ENCODE measurements around the gene WDR93. TPM values are rescaled to one million over a fixed set of nuclear protein-coding genes. Genes with fewer than 3 reads are reported as not detected.

WDR93 gene
- total RNA-seq, 2 experiments from 2014 or later = not detected

DNA sequence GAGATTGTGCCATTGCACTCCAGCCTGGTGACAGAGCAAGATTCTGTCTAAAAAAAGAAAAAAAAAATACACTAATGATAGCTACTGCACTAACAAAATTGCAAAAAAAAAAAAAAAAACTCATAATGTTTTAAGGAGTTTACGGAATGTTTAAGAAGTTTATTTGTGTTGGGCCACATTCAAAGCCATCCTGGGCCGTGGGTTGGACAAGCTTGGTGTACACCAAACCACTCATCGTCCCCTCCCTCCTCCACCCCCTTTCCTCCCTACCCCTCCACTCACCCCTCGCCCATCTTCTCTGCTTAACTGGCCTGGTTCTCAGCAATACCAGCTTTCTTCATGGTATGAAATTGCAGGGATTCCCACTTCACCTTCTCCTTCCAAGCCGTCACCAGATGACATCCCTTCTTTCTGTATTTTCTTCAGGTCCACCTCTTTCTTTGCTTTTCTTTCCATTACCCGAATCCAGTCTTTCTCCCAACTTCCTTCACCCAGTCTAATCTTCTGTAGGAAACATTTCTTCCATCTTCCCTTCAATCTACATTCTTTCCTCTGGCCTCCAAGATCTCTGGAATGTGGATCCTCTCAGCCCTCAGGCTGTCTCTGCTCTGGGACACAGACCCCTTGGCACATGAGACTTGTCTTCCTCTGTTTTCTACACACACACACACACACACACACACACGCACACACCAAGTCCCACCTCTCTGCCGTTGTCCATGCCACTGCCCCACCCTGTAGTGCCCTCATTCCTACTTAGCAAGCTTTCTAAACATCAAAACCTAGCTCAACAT is 63.9 kb downstream of the WDR93 start:
- H3K27ac Mint-ChIP-seq = no peak overlapping the region
- ATAC-seq (no peak), DNase-seq (no peak)
- H3K27me3 Mint-ChIP-seq (ENCODE audit: low read depth) = peaks cover 27% of the 10 kb centered on the region
- no peak overlapping the region for H3K4me3 Mint-ChIP-seq
- ChIA-PET POLR2A (interaction anchor here (0.6 kb wide), 1 partner anchor 328 kb away, joined by 3 read pairs; no protein-coding TSS in a partner anchor), CTCF (interaction anchor here (0.7 to 4.3 kb wide), 3 partner anchors 14 to 120 kb away, joined by 4 to 23 read pairs (median 8); no protein-coding TSS in a partner anchor)
- H3K36me3 Mint-ChIP-seq (ENCODE audit: low read depth) = no peaks in the 10 kb centered on the region
- H3K9me3 Mint-ChIP-seq (ENCODE audit: insufficient read depth) = no peaks in the 10 kb centered on the region
- no peaks in the 10 kb centered on the region for H3K4me1 Mint-ChIP-seq (ENCODE audit: low read depth)

DNA sequence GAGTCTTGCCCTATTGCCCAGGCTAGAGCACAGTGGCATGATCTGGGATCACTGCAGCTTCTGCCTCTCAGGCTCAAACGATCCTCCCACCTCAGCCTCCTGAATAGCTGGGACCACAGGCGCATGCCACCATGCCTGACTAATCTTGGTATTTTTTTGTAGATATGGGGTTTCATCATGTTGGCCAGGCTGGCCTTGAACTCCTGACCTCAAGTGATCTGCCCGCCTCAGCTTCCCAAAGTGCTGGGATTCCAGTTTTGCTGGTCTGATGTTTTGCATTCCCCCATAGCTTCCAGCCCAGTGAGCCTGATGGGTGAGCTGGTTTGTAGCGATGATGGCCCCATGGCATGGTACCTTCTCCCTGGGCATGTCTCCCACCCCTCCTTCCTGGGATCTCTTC is 65.1 kb downstream of the WDR93 start:
- Mint-ChIP-seq H3K4me1 (ENCODE audit: low read depth) (peaks cover 2% of the 10 kb centered on the region), H3K9me3 (ENCODE audit: insufficient read depth) (no peaks in the 10 kb centered on the region), H3K4me3 (no peak overlapping the region), H3K36me3 (ENCODE audit: low read depth) (no peaks in the 10 kb centered on the region), H3K27ac (no peak overlapping the region), H3K27me3 (ENCODE audit: low read depth) (peaks cover 26% of the 10 kb centered on the region)
- ATAC-seq = no peak
- DNase-seq = no peak
- CTCF ChIA-PET = interaction anchor here (2.2 to 4.3 kb wide), 2 partner anchors 15 to 119 kb away, joined by 8 to 23 read pairs; no protein-coding TSS in a partner anchor
- POLR2A ChIA-PET = no interaction called here

DNA sequence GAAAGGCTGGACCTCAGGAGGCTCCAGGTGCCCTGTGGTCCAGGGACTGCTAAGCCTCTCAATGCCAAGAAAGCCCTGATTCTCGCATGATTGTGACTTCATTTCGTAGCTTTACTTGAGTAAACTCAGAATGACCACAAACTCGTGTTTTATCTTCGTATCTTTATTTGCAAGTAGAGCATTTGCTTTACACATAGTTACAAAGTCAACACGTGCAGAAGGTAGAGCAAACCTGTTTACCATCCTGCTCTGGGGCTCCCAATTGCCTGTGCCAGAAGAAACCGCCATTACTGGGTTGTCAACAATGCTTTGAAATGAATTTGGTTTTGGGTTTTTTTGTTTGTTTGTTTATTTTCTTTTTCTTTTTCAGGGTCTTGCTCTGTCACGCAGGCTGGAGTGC is 66.3 kb downstream of the WDR93 start:
- CTCF ChIA-PET = interaction anchor here (2.2 kb wide), 1 partner anchor 117 kb away, joined by 8 read pairs; no protein-coding TSS in a partner anchor
- no peaks in the 10 kb centered on the region for H3K9me3 Mint-ChIP-seq (ENCODE audit: insufficient read depth)
- H3K27me3 Mint-ChIP-seq (ENCODE audit: low read depth) = peaks cover 25% of the 10 kb centered on the region
- POLR2A ChIA-PET = no interaction called here
- H3K36me3 Mint-ChIP-seq (ENCODE audit: low read depth) = no peaks in the 10 kb centered on the region
- peaks cover 5% of the 10 kb centered on the region for H3K4me1 Mint-ChIP-seq (ENCODE audit: low read depth)
- no peak overlapping the region for H3K27ac Mint-ChIP-seq
- no peak overlapping the region for H3K4me3 Mint-ChIP-seq
- DNase-seq (no peak), ATAC-seq (no peak)

GRCh38 chr15:89758283-89758682 is 67.7 kb downstream of the WDR93 start:
- Mint-ChIP-seq H3K36me3 (ENCODE audit: low read depth) (no peaks in the 10 kb centered on the region), H3K4me3 (no peak overlapping the region), H3K9me3 (ENCODE audit: insufficient read depth) (no peaks in the 10 kb centered on the region), H3K27me3 (ENCODE audit: low read depth) (peaks cover 16% of the 10 kb centered on the region), H3K4me1 (ENCODE audit: low read depth) (peaks cover 5% of the 10 kb centered on the region), H3K27ac (no peak overlapping the region)
- ChIA-PET CTCF (interaction anchor here (6.3 kb wide), 1 partner anchor 116 kb away, joined by 100 read pairs; no protein-coding TSS in a partner anchor), POLR2A (no interaction called here)
- no peak for ATAC-seq
- DNase-seq = no peak

DNA sequence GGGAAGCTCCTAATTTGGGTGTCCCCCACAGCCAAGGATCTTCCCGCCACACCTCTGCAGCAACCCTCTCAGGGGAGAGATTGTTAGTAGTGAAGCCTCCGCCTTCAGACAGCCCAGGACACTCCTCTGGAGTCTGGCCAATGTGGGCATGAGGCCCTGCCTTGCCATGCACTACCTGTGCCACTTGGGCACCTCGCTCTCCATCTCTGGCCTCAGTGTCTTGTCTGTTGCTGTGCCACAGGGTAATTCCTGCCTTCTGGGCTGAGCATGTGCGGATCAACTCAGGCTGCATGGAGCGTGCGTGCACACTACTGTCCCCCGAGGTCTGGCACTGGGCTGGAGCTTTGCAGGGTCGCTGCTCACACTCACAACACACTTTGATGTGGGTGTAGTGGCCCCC is 68.4 kb downstream of the WDR93 start:
- Mint-ChIP-seq H3K4me1 (ENCODE audit: low read depth) (peaks cover 5% of the 10 kb centered on the region), H3K27me3 (ENCODE audit: low read depth) (peaks cover 15% of the 10 kb centered on the region), H3K9me3 (ENCODE audit: insufficient read depth) (no peaks in the 10 kb centered on the region), H3K36me3 (ENCODE audit: low read depth) (no peaks in the 10 kb centered on the region), H3K27ac (no peak overlapping the region), H3K4me3 (no peak overlapping the region)
- ATAC-seq (no peak), DNase-seq (no peak)
- ChIA-PET POLR2A (no interaction called here), CTCF (interaction anchor here (2.6 to 6.3 kb wide), 4 partner anchors 15 to 312 kb away, joined by 14 to 100 read pairs (median 28); partner anchors contain the start of gene MESP2)

GRCh38 chr15:89759835-89760234 is 69.2 kb downstream of the WDR93 start:
- no peak overlapping the region for H3K27ac Mint-ChIP-seq
- POLR2A ChIA-PET = no interaction called here
- peaks cover 9% of the 10 kb centered on the region for H3K27me3 Mint-ChIP-seq (ENCODE audit: low read depth)
- ATAC-seq = no peak
- H3K4me3 Mint-ChIP-seq = no peak overlapping the region
- H3K36me3 Mint-ChIP-seq (ENCODE audit: low read depth) = no peaks in the 10 kb centered on the region
- peaks cover 5% of the 10 kb centered on the region for H3K4me1 Mint-ChIP-seq (ENCODE audit: low read depth)
- no peak for DNase-seq
- H3K9me3 Mint-ChIP-seq (ENCODE audit: insufficient read depth) = no peaks in the 10 kb centered on the region
- CTCF ChIA-PET = interaction anchor here (0.7 to 6.3 kb wide), 13 partner anchors 8 to 311 kb away, joined by 3 to 100 read pairs (median 7); partner anchors contain the start of genes MESP1 and MESP2

GRCh38 chr15:89760303-89761008 is 69.8 kb downstream of the WDR93 start:
- ATAC-seq (peak; percentile 84), DNase-seq (peak; percentile 76)
- H3K27me3 Mint-ChIP-seq (ENCODE audit: low read depth) = peaks cover 8% of the 10 kb centered on the region
- no peaks in the 10 kb centered on the region for H3K9me3 Mint-ChIP-seq (ENCODE audit: insufficient read depth)
- no peak overlapping the region for H3K27ac Mint-ChIP-seq
- no peaks in the 10 kb centered on the region for H3K36me3 Mint-ChIP-seq (ENCODE audit: low read depth)
- POLR2A ChIA-PET = interaction anchor here (0.6 kb wide), 1 partner anchor 114 kb away, joined by 3 read pairs; no protein-coding TSS in a partner anchor
- H3K4me3 Mint-ChIP-seq = no peak overlapping the region
- H3K4me1 Mint-ChIP-seq (ENCODE audit: low read depth) = peaks cover 5% of the 10 kb centered on the region
- CTCF ChIA-PET = interaction anchor here (0.7 to 6.3 kb wide), 36 partner anchors 9 to 432 kb away, joined by 3 to 100 read pairs (median 4); partner anchors contain the start of genes MESP1 and MESP2

- peaks cover 4% of the 10 kb centered on the region for H3K27me3 Mint-ChIP-seq (ENCODE audit: low read depth)
- H3K9me3 Mint-ChIP-seq (ENCODE audit: insufficient read depth) = no peaks in the 10 kb centered on the region
- no peak overlapping the region for H3K4me3 Mint-ChIP-seq
- peaks cover 5% of the 10 kb centered on the region for H3K4me1 Mint-ChIP-seq (ENCODE audit: low read depth)
- ChIA-PET CTCF (interaction anchor here (0.6 to 6.3 kb wide), 39 partner anchors 8 to 458 kb away, joined by 3 to 100 read pairs (median 4); partner anchors contain the start of genes MESP1, MESP2, PEX11A and WDR93), POLR2A (interaction anchor here (0.6 kb wide), 1 partner anchor 114 kb away, joined by 3 read pairs; no protein-coding TSS in a partner anchor)
- no peak for DNase-seq
- no peaks in the 10 kb centered on the region for H3K36me3 Mint-ChIP-seq (ENCODE audit: low read depth)
- no peak for ATAC-seq
- no peak overlapping the region for H3K27ac Mint-ChIP-seq
Observed at GRCh38 chr15:89761009-89761831, 70.6 kb downstream of the WDR93 start.

GRCh38 chr15:89761929-89762328 is 71.3 kb downstream of the WDR93 start:
- Mint-ChIP-seq H3K27ac (no peak overlapping the region), H3K9me3 (ENCODE audit: insufficient read depth) (no peaks in the 10 kb centered on the region)
- POLR2A ChIA-PET = no interaction called here

GRCh38 chr15:89765694-89766093 is 75.1 kb downstream of the WDR93 start:
- ChIA-PET CTCF (interaction anchor here (1.0 kb wide), 1 partner anchor 109 kb away, joined by 4 read pairs; no protein-coding TSS in a partner anchor), POLR2A (no interaction called here)
- Mint-ChIP-seq H3K4me1 (ENCODE audit: low read depth) (peaks cover 4% of the 10 kb centered on the region), H3K27me3 (ENCODE audit: low read depth) (peaks cover 2% of the 10 kb centered on the region), H3K9me3 (ENCODE audit: insufficient read depth) (no peaks in the 10 kb centered on the region), H3K27ac (no peak overlapping the region), H3K4me3 (no peak overlapping the region), H3K36me3 (ENCODE audit: low read depth) (no peaks in the 10 kb centered on the region)
- ATAC-seq (no peak), DNase-seq (no peak)

More at GRCh38 chr15:89761929-89762328, 71.3 kb downstream of the WDR93 start:
- no peak for ATAC-seq
- CTCF ChIA-PET = interaction anchor here (0.6 to 6.3 kb wide), 21 partner anchors 9 to 458 kb away, joined by 3 to 100 read pairs (median 5); partner anchors contain the start of genes MESP1, MESP2, PEX11A and WDR93
- no peak for DNase-seq
- Mint-ChIP-seq H3K27me3 (ENCODE audit: low read depth) (peaks cover 4% of the 10 kb centered on the region), H3K4me3 (no peak overlapping the region), H3K4me1 (ENCODE audit: low read depth) (peaks cover 5% of the 10 kb centered on the region), H3K36me3 (ENCODE audit: low read depth) (no peaks in the 10 kb centered on the region)
